OCI-LY7 (cell line): ENCODE data around the gene GJB5.

Experiments used
- CTCF ChIP-seq: fragments of 200-600 bp; sonication (generic); conservative IDR thresholded peaks from 2 replicates; pipeline ENCODE4 v1.5.1; 2014; ENCODE audit warnings: mild to moderate bottlenecking, antibody characterized with exemption, low read length, moderate library complexity, mixed read lengths
- EZH2phosphoT487 ChIP-seq: fragments of 200-600 bp; sonication (generic); IDR thresholded peaks from 2 replicates; pipeline ENCODE4 v1.6.1; 2018; ENCODE audit warnings: low read depth, borderline replicate concordance, mild to moderate bottlenecking, mixed run types, antibody characterized with exemption, low read length, moderate library complexity, mixed read lengths

GRCh38 chr1:34795916-34796315 lies 41.1 kb downstream of the GJB5 start:
- TF ChIP-seq CTCF (no peak), EZH2phosphoT487 (no peak)
